Kidney epithelial cell (primary cell): Measurements from ENCODE around the gene MATN1. TPM values are rescaled to one million over a fixed set of nuclear protein-coding genes. Genes with fewer than 3 reads are reported as not detected.
A peak's percentile ranks its signal among the peaks of the same experiment; 100 is the strongest.

Experiments
- DNase-seq: peaks from one replicate; pipeline ENCODE4 v3.0.0-alpha.2; 2010; ENCODE audit warnings: low read depth
- H3K27me3 ChIP-seq: 2 replicates; pipeline ENCODE4 v1.6.0; 2011; ENCODE audit warnings: low read length; ENCODE audit not compliant: control insufficient read depth, insufficient read depth
- H3K36me3 ChIP-seq: 2 replicates; pipeline ENCODE4 v1.5.1; 2011; ENCODE audit warnings: low read length; ENCODE audit not compliant: control insufficient read depth, insufficient read depth
- H3K4me3 ChIP-seq: 2 replicates; pipeline ENCODE4 v1.5.1; 2011; ENCODE audit warnings: low read depth, mild to moderate bottlenecking, control low read depth, low read length
- CTCF ChIP-seq: IDR thresholded peaks from 2 replicates; pipeline ENCODE4 v1.5.1; 2011; ENCODE audit warnings: mild to moderate bottlenecking, moderate library complexity, low read length, control low read depth, inconsistent platforms; ENCODE audit not compliant: insufficient read depth, poor library complexity, severe bottlenecking
- total RNA-seq: library from RNA; depleted of rRNA; stranded (reverse); fragments of >200 nt; gene quantifications from 2 replicates; pipeline ENCODE4 v1.2.3, GENCODE V29; 2015

The MATN1 gene
- total RNA-seq, 1 donor from 2014 or later = 0.04 TPM

GRCh38 chr1:30718636-30719405, 4.6 kb downstream of the MATN1 start:
- H3K27me3 ChIP-seq = no peaks in the 10 kb centered on the region
- DNase-seq = peak; percentile 85
- H3K4me3 ChIP-seq = peak overlapping the region; percentile 57
- TF ChIP-seq CTCF = peak; percentile 90
- no peaks in the 10 kb centered on the region for H3K36me3 ChIP-seq

- H3K27me3 ChIP-seq = no peaks in the 10 kb centered on the region
- H3K36me3 ChIP-seq = no peaks in the 10 kb centered on the region
- peak; percentile 83 for DNase-seq
- no peak for TF ChIP-seq CTCF
- peak overlapping the region; percentile 34 for H3K4me3 ChIP-seq
These were observed 5.2 kb downstream of the MATN1 start for GRCh38 chr1:30718091-30718635.

- Histone ChIP-seq H3K4me3 (no peak overlapping the region), H3K36me3 (no peaks in the 10 kb centered on the region), H3K27me3 (peaks cover 3% of the 10 kb centered on the region)
- TF ChIP-seq CTCF = no peak
- DNase-seq = no peak
These were observed 6.7 kb downstream of the MATN1 start for GRCh38 chr1:30716646-30717045.

DNA sequence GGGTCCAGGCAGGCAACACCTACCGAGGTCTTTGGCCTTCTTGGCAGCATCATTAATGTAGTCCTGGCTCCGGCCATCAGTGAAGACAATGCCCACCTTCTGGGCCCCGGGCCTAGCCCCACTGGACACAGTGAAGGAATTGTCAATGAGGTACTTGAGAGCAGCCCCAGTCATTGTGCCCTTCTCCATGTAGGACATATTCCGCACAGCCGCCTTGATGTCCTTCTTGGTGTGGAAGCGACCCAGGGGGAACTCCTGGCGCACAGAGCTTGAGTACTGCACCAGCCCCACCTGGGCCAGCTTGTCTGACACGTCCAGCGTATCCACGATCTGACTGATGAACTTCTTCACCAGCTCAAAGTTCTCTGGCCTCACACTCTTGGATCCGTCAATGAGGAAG, 7.5 kb downstream of the MATN1 start:
- Histone ChIP-seq H3K27me3 (peaks cover 3% of the 10 kb centered on the region), H3K36me3 (no peaks in the 10 kb centered on the region), H3K4me3 (no peak overlapping the region)
- TF ChIP-seq CTCF = no peak
- DNase-seq = no peak

DNA sequence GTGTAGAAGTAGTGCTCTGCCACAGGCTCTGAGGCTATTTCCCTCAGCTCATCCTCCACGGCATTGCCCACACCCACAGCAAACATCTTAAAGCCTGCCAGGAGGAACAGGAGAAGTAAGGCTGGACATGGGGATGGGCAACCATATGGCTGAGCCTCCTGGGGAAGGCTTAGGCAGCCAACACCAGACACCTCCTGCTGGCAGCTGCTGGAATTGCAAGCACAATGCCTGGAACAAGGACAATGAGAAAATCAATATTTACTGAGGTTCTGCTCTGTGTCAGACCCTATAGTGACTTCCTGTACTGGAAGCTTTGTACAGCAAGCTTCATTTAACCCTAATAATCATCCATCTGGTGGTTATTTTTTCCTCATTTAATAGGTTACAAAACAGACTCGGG, 8.2 kb downstream of the MATN1 start:
- Histone ChIP-seq H3K36me3 (no peaks in the 10 kb centered on the region), H3K27me3 (peaks cover 3% of the 10 kb centered on the region), H3K4me3 (no peak overlapping the region)
- TF ChIP-seq CTCF = peak; percentile 42
- DNase-seq = no peak
